Measurements from ENCODE around the gene LRRC7. TPM values are rescaled to one million over a fixed set of nuclear protein-coding genes. Genes with fewer than 3 reads are reported as not detected.

The LRRC7 gene
- total and polyA plus RNA-seq, 2 experiments from 2014 or later = 1.2 TPM; not detected in 1

DNA sequence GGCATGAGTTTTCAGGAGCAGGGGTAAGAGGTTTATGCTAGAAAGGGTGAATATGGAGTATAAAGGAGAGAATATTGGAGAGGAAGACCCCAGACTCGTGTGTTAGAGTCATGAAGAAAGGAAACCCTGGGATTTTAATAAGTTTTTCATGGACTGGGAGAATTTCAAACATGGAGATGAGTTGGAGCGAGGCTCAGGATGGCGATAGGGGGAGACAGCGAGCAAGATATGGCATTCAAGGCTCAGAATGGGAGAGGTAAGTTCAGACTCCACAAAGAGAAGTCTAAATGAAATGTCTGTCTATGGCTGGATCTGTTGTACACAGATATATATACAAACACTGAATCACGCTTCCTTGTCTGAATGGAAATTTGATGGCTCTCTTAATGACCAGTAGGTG is 545.1 kb downstream of the LRRC7 start:
- Histone ChIP-seq H3F3A (replicated peaks; ENCODE audit: low read depth) (no peaks in the 10 kb centered on the region), H3K4me2 (no peak overlapping the region), H3K27me3 (ENCODE audit: insufficient read depth) (no peaks in the 10 kb centered on the region), H3K9me2 (ENCODE audit: insufficient read depth) (peaks cover 4% of the 10 kb centered on the region; the same call in 1 of the 2 replicates), H2AFZ (peak overlapping the region; percentile 44; the same call in 1 of the 2 replicates), H4K20me1 (replicated peaks; ENCODE audit: insufficient read depth) (no peaks in the 10 kb centered on the region), H3K4me1 (ENCODE audit: insufficient read depth) (no peaks in the 10 kb centered on the region), H3K36me3 (ENCODE audit: insufficient read depth) (no peaks in the 10 kb centered on the region), H3K4me3 (no peak overlapping the region), H3K79me2 (replicated peaks; ENCODE audit: insufficient read depth) (no peaks in the 10 kb centered on the region), H3K27ac (ENCODE audit: low read depth) (no peak overlapping the region)
- no peak overlapping the region for H3K4me3 Mint-ChIP-seq
- no peaks in the 10 kb centered on the region for H3K36me3 Mint-ChIP-seq (ENCODE audit: low read depth)
- H3K27me3 Mint-ChIP-seq (ENCODE audit: insufficient read depth, low read depth, poor library complexity) = no peaks in the 10 kb centered on the region
- TF ChIP-seq, protein P1, sequence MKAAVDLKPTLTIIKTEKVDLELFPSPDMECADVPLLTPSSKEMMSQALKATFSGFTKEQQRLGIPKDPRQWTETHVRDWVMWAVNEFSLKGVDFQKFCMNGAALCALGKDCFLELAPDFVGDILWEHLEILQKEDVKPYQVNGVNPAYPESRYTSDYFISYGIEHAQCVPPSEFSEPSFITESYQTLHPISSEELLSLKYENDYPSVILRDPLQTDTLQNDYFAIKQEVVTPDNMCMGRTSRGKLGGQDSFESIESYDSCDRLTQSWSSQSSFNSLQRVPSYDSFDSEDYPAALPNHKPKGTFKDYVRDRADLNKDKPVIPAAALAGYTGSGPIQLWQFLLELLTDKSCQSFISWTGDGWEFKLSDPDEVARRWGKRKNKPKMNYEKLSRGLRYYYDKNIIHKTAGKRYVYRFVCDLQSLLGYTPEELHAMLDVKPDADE (IDR thresholded peaks at IDR 0.05) = no peak
- TF ChIP-seq ZNF331 (CRISPR knock-in tag; IDR thresholded peaks at IDR 0.05; ENCODE audit: low read depth) (no peak), JUNB (IDR thresholded peaks at IDR 0.05; ENCODE audit: unreplicated experiment) (no peak)
- TF ChIP-seq, protein P2, sequence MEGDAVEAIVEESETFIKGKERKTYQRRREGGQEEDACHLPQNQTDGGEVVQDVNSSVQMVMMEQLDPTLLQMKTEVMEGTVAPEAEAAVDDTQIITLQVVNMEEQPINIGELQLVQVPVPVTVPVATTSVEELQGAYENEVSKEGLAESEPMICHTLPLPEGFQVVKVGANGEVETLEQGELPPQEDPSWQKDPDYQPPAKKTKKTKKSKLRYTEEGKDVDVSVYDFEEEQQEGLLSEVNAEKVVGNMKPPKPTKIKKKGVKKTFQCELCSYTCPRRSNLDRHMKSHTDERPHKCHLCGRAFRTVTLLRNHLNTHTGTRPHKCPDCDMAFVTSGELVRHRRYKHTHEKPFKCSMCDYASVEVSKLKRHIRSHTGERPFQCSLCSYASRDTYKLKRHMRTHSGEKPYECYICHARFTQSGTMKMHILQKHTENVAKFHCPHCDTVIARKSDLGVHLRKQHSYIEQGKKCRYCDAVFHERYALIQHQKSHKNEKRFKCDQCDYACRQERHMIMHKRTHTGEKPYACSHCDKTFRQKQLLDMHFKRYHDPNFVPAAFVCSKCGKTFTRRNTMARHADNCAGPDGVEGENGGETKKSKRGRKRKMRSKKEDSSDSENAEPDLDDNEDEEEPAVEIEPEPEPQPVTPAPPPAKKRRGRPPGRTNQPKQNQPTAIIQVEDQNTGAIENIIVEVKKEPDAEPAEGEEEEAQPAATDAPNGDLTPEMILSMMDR (conservative IDR thresholded peaks at IDR 0.05; ENCODE audit: low read depth in 2 of 2) = peak; percentile 62 to 69
- no peak overlapping the region for H3K27ac Mint-ChIP-seq
- H3K9me3 Mint-ChIP-seq = no peaks in the 10 kb centered on the region
- H3K4me1 Mint-ChIP-seq = no peaks in the 10 kb centered on the region
- DNase-seq (ENCODE audit: low spot score) (peak; percentile 44), ATAC-seq (peak; percentile 28; the same call in 1 of the 3 replicates)

DNA sequence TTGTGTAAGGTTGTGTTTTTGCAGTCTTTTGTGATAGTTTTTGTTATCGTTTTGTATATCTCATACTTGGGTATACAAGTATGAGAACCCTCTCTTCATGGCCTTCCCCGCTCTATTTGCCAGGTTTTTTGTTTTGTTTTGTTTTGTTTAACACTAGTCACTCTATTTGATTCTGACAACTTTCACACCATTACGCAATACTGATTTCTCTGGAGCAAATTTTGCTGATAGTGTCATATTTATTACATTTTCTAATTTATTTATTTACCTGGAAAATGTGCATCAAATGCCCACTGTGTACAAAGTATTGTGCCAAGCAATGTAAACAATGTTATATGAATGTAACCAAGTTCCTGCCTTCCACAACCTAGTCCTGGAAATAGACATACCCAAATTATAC is 547.6 kb downstream of the LRRC7 start:
- no peaks in the 10 kb centered on the region for H3K36me3 ChIP-seq (ENCODE audit: insufficient read depth)
- no peak overlapping the region for H3K27ac ChIP-seq (ENCODE audit: low read depth)
- no peak for DNase-seq (ENCODE audit: low spot score)
- no peaks in the 10 kb centered on the region for H3K9me3 Mint-ChIP-seq
- H3K36me3 Mint-ChIP-seq (ENCODE audit: low read depth) = no peaks in the 10 kb centered on the region
- no peak overlapping the region for H3K4me2 ChIP-seq
- no peak for ATAC-seq
- H3F3A ChIP-seq (replicated peaks; ENCODE audit: low read depth) = no peaks in the 10 kb centered on the region
- TF ChIP-seq, protein P2 (conservative IDR thresholded peaks at IDR 0.05; ENCODE audit: low read depth in 2 of 2) = no peak
- TF ChIP-seq ZNF114 (CRISPR knock-in tag; IDR thresholded peaks at IDR 0.05) (no peak), EZH2phosphoT487 (IDR thresholded peaks at IDR 0.05; ENCODE audit: unreplicated experiment) (no peak), NANOG (IDR thresholded peaks at IDR 0.05; ENCODE audit: borderline replicate concordance) (no peak), ZNF331 (CRISPR knock-in tag; IDR thresholded peaks at IDR 0.05; ENCODE audit: low read depth) (no peak)
- TF ChIP-seq, protein P3, sequence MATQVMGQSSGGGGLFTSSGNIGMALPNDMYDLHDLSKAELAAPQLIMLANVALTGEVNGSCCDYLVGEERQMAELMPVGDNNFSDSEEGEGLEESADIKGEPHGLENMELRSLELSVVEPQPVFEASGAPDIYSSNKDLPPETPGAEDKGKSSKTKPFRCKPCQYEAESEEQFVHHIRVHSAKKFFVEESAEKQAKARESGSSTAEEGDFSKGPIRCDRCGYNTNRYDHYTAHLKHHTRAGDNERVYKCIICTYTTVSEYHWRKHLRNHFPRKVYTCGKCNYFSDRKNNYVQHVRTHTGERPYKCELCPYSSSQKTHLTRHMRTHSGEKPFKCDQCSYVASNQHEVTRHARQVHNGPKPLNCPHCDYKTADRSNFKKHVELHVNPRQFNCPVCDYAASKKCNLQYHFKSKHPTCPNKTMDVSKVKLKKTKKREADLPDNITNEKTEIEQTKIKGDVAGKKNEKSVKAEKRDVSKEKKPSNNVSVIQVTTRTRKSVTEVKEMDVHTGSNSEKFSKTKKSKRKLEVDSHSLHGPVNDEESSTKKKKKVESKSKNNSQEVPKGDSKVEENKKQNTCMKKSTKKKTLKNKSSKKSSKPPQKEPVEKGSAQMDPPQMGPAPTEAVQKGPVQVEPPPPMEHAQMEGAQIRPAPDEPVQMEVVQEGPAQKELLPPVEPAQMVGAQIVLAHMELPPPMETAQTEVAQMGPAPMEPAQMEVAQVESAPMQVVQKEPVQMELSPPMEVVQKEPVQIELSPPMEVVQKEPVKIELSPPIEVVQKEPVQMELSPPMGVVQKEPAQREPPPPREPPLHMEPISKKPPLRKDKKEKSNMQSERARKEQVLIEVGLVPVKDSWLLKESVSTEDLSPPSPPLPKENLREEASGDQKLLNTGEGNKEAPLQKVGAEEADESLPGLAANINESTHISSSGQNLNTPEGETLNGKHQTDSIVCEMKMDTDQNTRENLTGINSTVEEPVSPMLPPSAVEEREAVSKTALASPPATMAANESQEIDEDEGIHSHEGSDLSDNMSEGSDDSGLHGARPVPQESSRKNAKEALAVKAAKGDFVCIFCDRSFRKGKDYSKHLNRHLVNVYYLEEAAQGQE (IDR thresholded peaks at IDR 0.05; ENCODE audit: unreplicated experiment) = no peak
- TF ChIP-seq, protein P1 (IDR thresholded peaks at IDR 0.05) = no peak
- H3K27me3 Mint-ChIP-seq (ENCODE audit: insufficient read depth, low read depth, poor library complexity) = peaks cover 2% of the 10 kb centered on the region
- no peaks in the 10 kb centered on the region for H3K4me1 ChIP-seq (ENCODE audit: insufficient read depth)
- no peak overlapping the region for H3K4me3 ChIP-seq
- H3K79me2 ChIP-seq (replicated peaks; ENCODE audit: insufficient read depth) = no peaks in the 10 kb centered on the region
- no peaks in the 10 kb centered on the region for H3K27me3 ChIP-seq (ENCODE audit: insufficient read depth)
- no peak overlapping the region for H3K27ac Mint-ChIP-seq
- no peak overlapping the region for H3K4me3 Mint-ChIP-seq
- H3K4me1 Mint-ChIP-seq = no peaks in the 10 kb centered on the region
- no peak overlapping the region for H2AFZ ChIP-seq
- H3K9me2 ChIP-seq (ENCODE audit: insufficient read depth) = peaks cover 4% of the 10 kb centered on the region; the same call in 1 of the 2 replicates
- no peaks in the 10 kb centered on the region for H4K20me1 ChIP-seq (replicated peaks; ENCODE audit: insufficient read depth)
